ENCODE measurements around the gene OR2T12.
"Not testable (repeated sequence)": the region's sequence is repeated elsewhere in the genome, so short reads cannot be mapped to it uniquely, and the experiment has no call there.

Gene OR2T12, protein sequence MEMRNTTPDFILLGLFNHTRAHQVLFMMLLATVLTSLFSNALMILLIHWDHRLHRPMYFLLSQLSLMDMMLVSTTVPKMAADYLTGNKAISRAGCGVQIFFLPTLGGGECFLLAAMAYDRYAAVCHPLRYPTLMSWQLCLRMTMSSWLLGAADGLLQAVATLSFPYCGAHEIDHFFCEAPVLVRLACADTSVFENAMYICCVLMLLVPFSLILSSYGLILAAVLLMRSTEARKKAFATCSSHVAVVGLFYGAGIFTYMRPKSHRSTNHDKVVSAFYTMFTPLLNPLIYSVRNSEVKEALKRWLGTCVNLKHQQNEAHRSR

GRCh38 chr1:248303324-248303723 lies at the start of gene OR2T12:
Gene OR2T12 (minus strand): TSS chr1:248303424. CDS start chr1:248295578, 7,846 bp downstream.
- no peak for DNase-seq

DNA sequence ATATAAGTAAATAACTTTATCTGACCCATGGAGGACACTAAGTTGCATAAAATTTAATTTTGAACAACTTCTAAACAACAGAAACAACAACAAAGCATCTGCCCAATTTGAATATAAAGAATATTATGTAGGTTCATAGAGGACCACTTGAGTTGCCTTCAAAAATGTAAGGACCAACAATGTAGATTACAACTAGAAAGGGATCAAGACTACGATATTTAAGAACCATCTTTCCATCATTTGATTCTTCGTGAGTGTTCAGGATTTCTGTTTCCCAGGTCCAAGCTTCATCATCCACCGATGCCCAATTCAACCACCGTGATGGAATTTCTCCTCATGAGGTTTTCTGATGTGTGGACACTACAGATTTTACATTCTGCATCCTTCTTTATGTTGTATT lies 45.3 kb upstream of the OR2T12 start, which contains the start of gene OR14C36:
Gene OR14C36 (plus strand): TSS at position 301 of the 400 bp plus-strand sequence. CDS start 0 bp downstream, at position 301.
- no peak for DNase-seq

DNA sequence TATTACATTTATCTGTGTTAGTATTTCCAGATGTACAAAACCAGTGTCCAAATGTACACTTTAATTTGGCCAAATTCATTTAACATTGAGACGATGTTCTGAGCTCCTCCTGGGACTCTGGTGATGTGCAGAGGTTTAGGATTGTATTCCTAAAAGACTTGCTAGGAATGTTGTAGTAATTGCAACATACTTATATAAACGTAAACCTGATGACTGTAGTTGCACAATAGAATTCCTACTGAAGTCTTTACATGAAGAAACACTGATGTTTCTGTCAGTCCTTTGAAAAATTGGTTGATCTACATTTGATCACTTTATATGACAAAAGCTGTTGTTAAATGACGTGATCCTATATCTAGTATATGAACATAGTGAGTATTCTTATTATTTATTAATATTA lies 40.2 kb upstream of the OR2T12 start:
- no peak for DNase-seq

GRCh38 chr1:248324468-248324867 lies 21.2 kb upstream of the OR2T12 start, which contains the start of gene OR2M7:
Gene OR2M7 (minus strand): TSS chr1:248324568. CDS start chr1:248324568, 0 bp downstream.
- no peak for DNase-seq

- DNase-seq: no peak
Observed at GRCh38 chr1:248316796-248317195, 13.6 kb upstream of the OR2T12 start.

DNA sequence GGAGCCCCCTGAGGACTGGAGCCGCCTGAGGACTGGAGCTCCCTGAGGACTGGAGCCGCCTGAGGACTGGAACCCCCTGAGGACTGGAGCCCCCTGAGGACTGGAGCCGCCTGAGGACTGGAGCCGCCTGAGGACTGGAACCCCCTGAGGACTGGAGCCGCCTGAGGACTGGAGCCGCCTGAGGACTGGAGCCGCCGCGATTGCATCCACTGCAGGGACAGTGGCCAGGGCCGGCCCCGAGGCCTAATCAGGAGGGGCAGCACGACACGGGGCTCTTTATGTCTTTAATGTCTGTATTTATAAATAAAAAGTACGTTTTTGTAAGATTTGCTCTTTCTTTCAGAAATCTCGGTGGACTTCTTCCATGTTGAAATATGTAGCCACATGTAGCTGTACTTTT lies 3.5 kb upstream of the OR2T12 start:
- DNase-seq: not testable (repeated sequence)

GRCh38 chr1:248306103-248306502 lies 2.9 kb upstream of the OR2T12 start:
- no peak for DNase-seq

GRCh38 chr1:248305672-248306071 lies 2.4 kb upstream of the OR2T12 start:
- not testable (repeated sequence) for DNase-seq

- peak; percentile 5 for DNase-seq
Observed at GRCh38 chr1:248288391-248288790, 14.8 kb downstream of the OR2T12 start.

DNA sequence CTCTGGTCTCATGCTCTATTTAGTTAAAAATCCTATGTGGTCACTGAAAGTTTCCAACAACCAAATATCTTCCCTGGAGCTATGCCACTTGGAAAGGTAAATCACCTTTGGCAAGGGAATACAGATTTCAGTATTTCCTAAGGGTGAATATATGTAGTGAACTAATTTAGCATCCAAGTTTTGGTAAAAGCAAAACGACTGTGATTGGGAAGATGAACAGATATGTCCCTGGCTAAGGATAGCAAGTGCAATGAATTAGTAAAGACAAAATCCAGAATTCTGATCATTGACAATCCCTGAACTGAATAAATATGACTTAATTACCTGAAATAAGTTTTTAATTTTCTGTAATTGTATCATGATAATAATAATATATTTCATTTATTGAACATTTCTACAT lies 25.3 kb downstream of the OR2T12 start, which contains the start of gene OR2T33:
Gene OR2T33 (minus strand): TSS at position 101 of the 400 bp plus-strand sequence. CDS start 4,162 bp downstream, outside the sequence.
- DNase-seq: no peak

DNA sequence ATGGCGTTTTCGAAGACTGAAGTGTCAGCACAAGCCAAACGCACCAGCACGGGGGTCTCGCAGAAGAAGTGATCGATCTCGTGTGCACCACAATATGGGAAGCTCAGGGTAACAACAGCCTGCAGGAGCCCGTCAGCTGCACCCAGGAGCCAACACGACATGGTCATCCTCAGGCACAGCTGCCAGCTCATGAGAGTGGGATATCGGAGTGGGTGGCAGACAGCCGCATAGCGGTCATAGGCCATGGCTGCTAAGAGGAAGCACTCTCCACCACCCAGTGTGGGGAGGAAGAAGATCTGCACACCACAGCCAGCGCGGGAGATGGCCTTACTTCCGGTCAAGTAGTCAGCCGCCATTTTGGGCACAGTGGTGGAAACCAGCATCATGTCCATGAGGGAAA lies 30.0 kb downstream of the OR2T12 start:
- not testable (repeated sequence) for DNase-seq

DNA sequence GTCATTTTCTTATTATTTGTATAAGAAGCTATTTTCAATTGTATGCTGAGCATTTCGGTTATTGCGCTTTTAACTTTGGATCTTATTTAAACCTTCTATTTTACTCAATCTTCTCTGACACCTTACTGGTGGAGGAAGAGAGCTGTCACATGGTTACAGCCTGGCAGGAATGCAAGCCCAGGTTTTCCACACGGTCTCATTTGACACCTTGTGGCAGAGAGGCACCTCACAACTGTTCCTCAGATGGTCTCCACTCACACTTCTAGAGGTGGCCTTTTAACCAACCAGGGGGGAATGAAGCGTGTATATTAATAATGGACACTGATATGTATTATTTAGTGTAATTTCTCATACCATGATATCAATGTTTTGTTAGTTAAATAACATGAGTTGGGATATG lies 35.0 kb downstream of the OR2T12 start:
- DNase-seq: no peak

- DNase-seq: not testable (repeated sequence)
Observed at GRCh38 chr1:248259309-248259708, 43.9 kb downstream of the OR2T12 start.

- DNase-seq: peak; percentile 55
Observed at GRCh38 chr1:248243204-248243603, 60.0 kb downstream of the OR2T12 start.

Data from inflammatory macrophage treated with lipopolysaccharide for 4 hours (primary cell).